GM19240 (cell line): ENCODE results near the gene FOSB.

ENCODE experiments used
- DNase-seq: peaks from one replicate; pipeline ENCODE4 v3.0.0; 2011; ENCODE audit warnings: low spot score; ENCODE audit not compliant: insufficient read length

The FOSB gene

DNA sequence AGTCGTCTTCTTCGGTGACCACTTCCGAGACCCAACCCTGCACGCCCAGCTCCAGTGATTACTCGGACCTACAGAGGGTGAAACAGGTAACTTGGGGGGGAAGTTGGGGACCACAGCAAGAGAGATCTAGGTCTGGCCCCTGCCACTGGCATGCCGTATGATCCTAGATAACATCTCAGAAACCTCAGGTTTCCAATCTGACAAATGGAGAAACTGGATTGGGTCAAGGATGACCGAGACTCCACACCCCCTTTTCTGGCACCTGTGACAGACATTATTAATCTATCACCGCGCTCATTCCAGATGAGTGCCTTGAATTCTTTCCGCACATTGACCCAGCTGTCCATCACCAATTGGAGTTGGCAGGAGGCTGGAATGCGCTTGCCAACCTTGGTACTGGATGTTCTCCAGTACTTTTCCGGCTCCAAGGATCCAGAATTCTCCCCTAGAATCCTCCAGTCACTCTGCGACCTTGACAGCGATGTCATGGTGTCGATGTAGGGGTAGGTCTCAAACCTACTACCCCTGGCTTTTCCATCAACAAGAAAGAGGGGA lies 56.9 kb downstream of the FOSB start:
- DNase-seq = no peak
